GM12878 (cell line): ENCODE results near the gene GEMIN8. TPM values are rescaled to one million over a fixed set of nuclear protein-coding genes. Genes with fewer than 3 reads are reported as not detected.

Source experiments
- ATAC-seq: fragments of 200-7000 bp; cut with Tn5 transposase; 3 replicates; pipeline ENCODE4 v1.9.1; 2020; ENCODE audit warnings: mild to moderate bottlenecking, moderate library complexity
- BruUV-seq: library from RNA; stranded (reverse); fragments of 400-500 nt; replicated peaks from 2 replicates; lab custom pipeline; 2021; lab: Mats Ljungman, UMichigan
- CTCF ChIA-PET: fragments of 300-600 bp; sonication (Branson Sonifier 250); formaldehyde crosslinking; extraction: SDS; loops from one replicate; lab custom pipeline; 2021; ENCODE audit warnings: inconsistent platforms; lab: Yijun Ruan, JAX
- POLR2A ChIA-PET: fragments of 350-600 bp; formaldehyde crosslinking; extraction: SDS; loops from one replicate; lab custom pipeline; 2021; ENCODE audit warnings: inconsistent platforms; lab: Charles Lee
- RAD21 ChIA-PET: fragments of 300-600 bp; sonication (Branson Sonifier 250); formaldehyde crosslinking; loops from one replicate; lab custom pipeline; 2023; ENCODE audit warnings: antibody characterized with exemption; ENCODE audit not compliant: unreplicated experiment; lab: Charles Lee
- SMC1A ChIA-PET: fragments of 300-600 bp; sonication (Branson Sonifier 250); formaldehyde crosslinking; loops from one replicate; lab custom pipeline; 2023; ENCODE audit not compliant: unreplicated experiment, uncharacterized antibody; lab: Charles Lee
- DNase-seq: peaks from one replicate; pipeline ENCODE4 v3.0.0-alpha.2; 2011; ENCODE audit warnings: low read depth, low spot score
- FAIRE-seq: peaks from 3 replicates; lab custom pipeline; 2011; peaks lifted over from hg19 to GRCh38; lab: Jason Lieb, UNC
- H2AFZ ChIP-seq: 2 replicates; pipeline ENCODE4 v1.6.0; 2011; ENCODE audit warnings: low read depth, low read length, control low read depth; ENCODE audit not compliant: control insufficient read depth
- H3K27ac ChIP-seq: 2 replicates; pipeline ENCODE4 v1.5.1; 2011; ENCODE audit warnings: control low read depth; ENCODE audit not compliant: control insufficient read depth, insufficient read depth
- H3K27me3 ChIP-seq, 2 experiments: replicated peaks in 1 of 2; 2 replicates each; pipeline versions ENCODE4 v1.6.0 to v1.6.1; 2011; ENCODE audit warnings: low read length in 1 of 2; ENCODE audit not compliant: control insufficient read depth in 2 of 2, insufficient read depth in 2 of 2
- H3K36me3 ChIP-seq, 2 experiments: 2 replicates each; pipeline ENCODE4 v1.5.1; 2011; ENCODE audit warnings: low read length in 1 of 2; ENCODE audit not compliant: control insufficient read depth in 2 of 2, insufficient read depth in 2 of 2
- H3K4me1 ChIP-seq: 2 replicates; pipeline ENCODE4 v1.6.1; 2011; ENCODE audit warnings: mild to moderate bottlenecking, low read length, moderate library complexity, mixed read lengths; ENCODE audit not compliant: control insufficient read depth, insufficient read depth
- H3K4me2 ChIP-seq: 2 replicates; pipeline ENCODE4 v1.6.0; 2011; ENCODE audit warnings: control low read depth; ENCODE audit not compliant: control insufficient read depth, insufficient read depth
- H3K4me3 ChIP-seq: fragments of 200-600 bp; sonication (generic); 2 replicates; pipeline ENCODE4 v1.5.1; 2016
- H3K79me2 ChIP-seq: 2 replicates; pipeline ENCODE4 v1.6.0; 2011; ENCODE audit warnings: low read length; ENCODE audit not compliant: control insufficient read depth, insufficient read depth
- H3K9ac ChIP-seq: 2 replicates; pipeline ENCODE4 v1.8.0; 2011; ENCODE audit warnings: low read length, control low read depth, mixed read lengths; ENCODE audit not compliant: control insufficient read depth, insufficient read depth
- H3K9me3 ChIP-seq: replicated peaks from 3 replicates; pipeline ENCODE4 v1.5.1; 2011; ENCODE audit warnings: mild to moderate bottlenecking, low read length; ENCODE audit not compliant: control insufficient read depth, insufficient read depth
- H4K20me1 ChIP-seq: 2 replicates; pipeline ENCODE4 v1.6.0; 2011; ENCODE audit not compliant: control insufficient read depth, insufficient read depth
- ATF7 ChIP-seq: fragments of 450-650 bp; IDR thresholded peaks from 2 replicates; pipeline ENCODE4 v1.6.1; 2016; ENCODE audit warnings: low read depth, mild to moderate bottlenecking
- CUX1 ChIP-seq: IDR thresholded peaks from 2 replicates; pipeline ENCODE4 v1.6.1; 2012; ENCODE audit warnings: improper control_type of control experiment, low read depth, low read length; ENCODE audit not compliant: insufficient replicate concordance
- PAX5 ChIP-seq: IDR thresholded peaks from 2 replicates; pipeline ENCODE4 v1.6.1; 2011; ENCODE audit warnings: low read depth, low read length, borderline replicate concordance
- SIX5 ChIP-seq: IDR thresholded peaks from 2 replicates; pipeline ENCODE4 v1.6.1; 2011; ENCODE audit warnings: mild to moderate bottlenecking, low read depth, low read length, moderate library complexity; ENCODE audit not compliant: severe bottlenecking
- SMC3 ChIP-seq: IDR thresholded peaks from 2 replicates; pipeline ENCODE4 v1.6.1; 2011; ENCODE audit warnings: low read length, improper control_type of control experiment, borderline replicate concordance
- ZBTB33 ChIP-seq: fragments of 450-650 bp; IDR thresholded peaks from 2 replicates; pipeline ENCODE4 v1.6.1; 2017; ENCODE audit warnings: mild to moderate bottlenecking
- WGBS: methylation state at CpG from one replicate; pipeline ENCODE4 v1.1.6; 2016; ENCODE audit warnings: low lambda C conversion rate; ENCODE audit not compliant: insufficient replicate concordance, insufficient coverage; ENCODE audit errors: missing lambda C conversion rate; 5-methylcytosine and 5-hydroxymethylcytosine counted together
- in situ Hi-C: fragments of 300-500 bp; cut with MboI; formaldehyde crosslinking; loops from 9 replicates; pipeline ENCODE4 v1.14.3; 2018; ENCODE audit warnings: mixed read lengths
- intact Hi-C: fragments of 100-400 bp; cut with micrococcal nuclease; formaldehyde crosslinking; loops from one replicate; pipeline ENCODE4 v1.14.2; 2022; ENCODE audit not compliant: unreplicated experiment
- polyA plus RNA-seq, 11 experiments: library from polyadenylated mRNA; depleted of rRNA in 4 of 11; unstranded in 6 of 11; stranded (reverse) in 5 of 11; fragments of >200 nt; fragmentation: Nextera tagmentation in 4 of 11; fragmentation: Illumina TruSeq in 1 of 11; extraction: Ambion mirVana in 4 of 11; extraction: Trizol in 1 of 11; gene quantifications; 1 replicate in 1 of 11; 2 replicates in 10 of 11; pipeline versions ENCODE4 v1.2.1 to v1.2.3, GENCODE V29; 2011 to 2016; ENCODE audit warnings: inconsistent platforms in 2 of 11, missing spikeins in 2 of 11, low read depth in 1 of 11
- total RNA-seq, 4 experiments: library from RNA; depleted of rRNA in 3 of 4; stranded (reverse); fragments of >200 nt in 3 of 4; fragmentation: Illumina TruSeq in 1 of 4; extraction: Trizol in 1 of 4; gene quantifications; 2 replicates each; pipeline versions ENCODE4 v1.2.1 to v1.2.3, GENCODE V29; 2013 to 2021

GEMIN8 gene
- total and polyA plus RNA-seq, 10 of the 15 experiments (the other 5 are each of a cell fraction or from before 2014, with no cell fraction given) = 18.4 to 87.0 (median 27.7) TPM

GRCh38 chrX:13996650-13997049 is 33.0 kb downstream of the GEMIN8 start:
- Histone ChIP-seq H3K27me3 (no peaks in the 10 kb centered on the region), H4K20me1 (no peaks in the 10 kb centered on the region), H3K79me2 (no peaks in the 10 kb centered on the region), H3K4me1 (no peaks in the 10 kb centered on the region), H3K9ac (no peak overlapping the region), H3K4me3 (no peak overlapping the region), H3K4me2 (no peak overlapping the region), H3K27ac (no peak overlapping the region), H2AFZ (no peak overlapping the region), H3K9me3 (no peaks in the 10 kb centered on the region), H3K36me3 (no peaks in the 10 kb centered on the region)
- WGBS = 64% methylated on average over 5 of the region's 6 CpGs
- TF ChIP-seq SMC3 (no peak), CUX1 (no peak), PAX5 (no peak), ATF7 (no peak), ZBTB33 (no peak), SIX5 (no peak)
- ChIA-PET RAD21 (no interaction called here), POLR2A (no interaction called here), SMC1A (interaction anchor here (0.6 kb wide), 1 partner anchor 643 kb away, joined by 3 read pairs; no protein-coding TSS in a partner anchor), CTCF (interaction anchor here (1.5 kb wide), 1 partner anchor 42 kb away, joined by 3 read pairs; no protein-coding TSS in a partner anchor)
- ATAC-seq (no peak), FAIRE-seq (no peak), DNase-seq (no peak)
- intact Hi-C loops = no loop called here
- in situ Hi-C loops = no loop called here
- no TSS peak for BruUV-seq
